Spleen (tissue), 3 donors: ENCODE data around the gene ZMYND8.

Experiments used
- POLR2A ChIP-seq, 3 donors: fragments of 450-650 bp; IDR thresholded peaks; one replicate each; pipeline ENCODE4 v1.5.1; 2017; ENCODE audit warnings: antibody characterized with exemption in 3 of 3, mild to moderate bottlenecking in 1 of 3
- POLR2AphosphoS5 ChIP-seq, 3 donors: sonication (generic); formaldehyde crosslinking; IDR thresholded peaks; one replicate each; pipeline ENCODE4 v1.5.1; 2017; ENCODE audit warnings: antibody characterized with exemption in 3 of 3

DNA sequence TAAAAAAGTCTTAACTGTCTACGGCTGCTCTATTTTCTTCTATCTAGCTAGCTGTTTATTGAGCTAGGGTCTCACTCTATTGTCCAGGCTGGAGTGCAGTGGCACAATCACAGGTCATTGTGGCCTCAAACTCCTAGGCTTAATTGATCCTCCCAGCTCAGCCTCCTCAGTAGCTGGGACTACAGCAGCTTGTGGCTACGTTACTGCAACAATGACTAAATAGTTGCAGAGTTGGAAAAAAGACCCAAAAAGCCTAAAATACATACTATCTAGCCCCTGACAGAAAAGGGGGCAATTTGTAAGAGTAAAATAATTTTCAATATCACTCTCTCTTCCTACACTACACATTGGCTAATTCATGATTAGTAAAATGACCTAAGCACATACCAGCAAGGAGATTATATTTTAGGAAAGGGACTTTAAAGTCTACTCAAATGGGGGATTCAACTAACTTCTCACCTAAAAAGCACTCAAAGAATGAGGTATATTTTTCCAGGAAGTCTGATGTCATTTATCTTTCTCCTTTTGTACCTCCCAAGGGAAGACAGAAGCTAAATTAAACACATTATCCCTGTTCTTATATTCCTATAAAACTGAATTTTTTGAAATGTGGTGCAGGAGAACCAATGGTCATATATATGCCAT is 82.8 kb downstream of the ZMYND8 start:
- no peak for TF ChIP-seq POLR2A (IDR thresholded peaks at IDR 0.05)
- no peak for TF ChIP-seq POLR2AphosphoS5 (IDR thresholded peaks at IDR 0.05)
